ENCODE measurements around the gene ZFP36L2.

ZFP36L2 gene

DNA sequence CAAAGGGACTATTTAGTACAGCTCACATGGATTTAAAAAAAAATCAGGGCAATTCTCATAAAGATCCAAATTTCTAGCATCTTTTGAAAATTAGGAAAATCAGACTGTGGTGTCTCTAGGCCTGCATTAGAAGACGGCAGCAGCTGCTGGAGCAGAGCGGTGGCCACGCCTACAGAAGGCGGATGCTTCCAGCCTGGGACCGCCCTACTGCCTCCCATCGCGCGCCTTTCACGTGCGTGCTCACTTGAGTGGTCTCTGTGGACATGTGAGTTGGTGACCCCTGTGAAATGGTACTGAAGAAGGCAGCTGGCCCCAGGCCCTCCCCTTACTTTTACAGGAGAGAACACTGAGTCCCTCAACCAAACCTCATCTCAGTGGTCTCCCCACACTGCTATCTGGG, 15.2 kb upstream of the ZFP36L2 start:
- no peak for DNase-seq

DNA sequence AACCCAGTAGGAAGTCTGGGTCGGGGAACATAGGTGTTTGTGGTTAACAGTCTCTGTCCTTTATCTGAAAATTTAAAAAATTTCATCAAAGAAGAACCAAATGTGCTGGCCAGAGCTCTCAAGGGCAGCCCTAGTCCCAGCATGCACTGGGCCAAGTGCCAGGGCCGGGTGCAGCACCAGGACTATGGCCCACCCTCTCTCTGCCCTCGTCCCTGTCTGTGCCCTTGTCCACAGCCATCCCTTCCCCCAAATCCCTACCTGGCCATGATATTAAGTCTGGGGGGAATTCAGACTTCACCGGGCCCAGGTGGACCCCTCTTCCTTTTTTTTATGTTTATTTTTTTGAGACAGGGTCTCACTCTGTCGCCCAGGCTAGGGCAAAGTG, 14.4 kb upstream of the ZFP36L2 start:
- DNase-seq, result no peak

DNA sequence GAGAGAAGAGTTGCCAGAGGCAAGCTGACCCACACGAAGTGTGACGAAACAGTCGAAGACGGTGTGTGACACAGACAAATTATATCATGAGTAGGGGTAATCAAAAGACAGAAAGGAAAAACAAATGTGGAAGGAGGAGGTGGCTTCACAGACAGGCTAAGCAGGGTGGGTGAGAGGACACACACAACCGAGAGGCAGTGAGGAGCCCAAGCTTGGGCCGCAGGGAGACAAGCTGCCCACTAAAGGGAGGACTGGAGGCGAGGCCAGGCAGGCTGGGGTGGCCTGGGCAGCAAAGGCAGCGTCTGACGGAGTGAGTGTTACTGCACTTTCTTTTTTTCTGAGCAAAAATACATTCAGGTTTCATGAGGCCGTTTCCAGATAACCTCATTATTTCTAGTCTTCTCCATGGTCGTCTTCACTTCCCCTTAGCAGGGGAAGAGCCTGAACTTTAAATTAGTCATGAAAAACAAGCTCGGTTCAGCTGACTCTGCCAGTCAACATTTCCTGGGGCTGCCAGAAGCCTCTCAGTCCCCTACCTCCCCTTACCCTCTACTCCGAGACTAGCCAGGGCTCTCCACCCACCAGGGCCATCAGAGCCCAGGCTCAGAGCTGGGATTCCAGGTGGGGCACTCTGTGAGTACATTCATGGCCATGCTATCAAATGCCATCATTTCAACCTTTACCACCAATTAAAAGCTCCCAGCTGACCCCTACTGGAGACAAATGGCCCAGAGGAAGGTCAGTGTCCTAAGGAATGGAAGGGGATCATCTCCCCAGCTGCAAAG, 13.8 kb upstream of the ZFP36L2 start:
- no peak for DNase-seq

DNA sequence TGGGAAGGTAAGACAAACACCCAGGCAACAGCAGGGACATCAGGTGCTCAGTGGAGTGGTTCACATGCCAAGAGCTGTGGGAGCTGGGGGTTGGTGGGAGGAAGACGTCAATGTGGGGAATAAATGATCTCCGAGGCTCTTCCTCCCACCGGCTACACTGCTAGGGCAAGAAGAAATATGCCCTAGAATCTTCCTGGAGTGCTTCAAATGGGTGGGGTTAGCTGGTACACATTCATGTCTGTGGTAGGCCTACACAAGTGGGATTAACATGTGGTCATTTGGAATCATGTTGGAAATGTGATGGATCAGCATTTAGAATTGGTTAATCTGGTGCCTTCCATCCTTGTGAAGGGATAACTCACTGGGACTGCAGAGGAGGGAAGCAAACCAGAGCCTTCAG, 12.4 kb upstream of the ZFP36L2 start:
- no peak for DNase-seq

DNA sequence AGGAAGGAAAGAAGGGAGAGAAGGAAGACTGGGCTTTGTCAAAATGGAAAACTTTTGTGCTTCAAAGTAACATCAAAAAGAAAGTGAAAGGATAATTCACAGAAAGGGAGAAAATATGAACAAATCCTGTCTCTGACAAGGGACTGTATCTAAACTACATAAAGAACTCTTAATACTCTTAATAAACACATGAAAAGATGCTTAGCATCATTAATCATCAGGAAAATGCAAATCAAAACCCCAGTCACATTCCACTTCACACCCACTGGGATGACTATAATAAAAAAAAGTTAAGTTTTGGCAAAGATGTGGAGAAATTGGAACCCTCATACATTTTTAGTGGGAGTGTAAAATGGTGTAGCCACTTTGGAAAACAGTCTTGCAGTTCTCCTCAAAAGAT, 11.8 kb upstream of the ZFP36L2 start:
- no peak for DNase-seq

DNA sequence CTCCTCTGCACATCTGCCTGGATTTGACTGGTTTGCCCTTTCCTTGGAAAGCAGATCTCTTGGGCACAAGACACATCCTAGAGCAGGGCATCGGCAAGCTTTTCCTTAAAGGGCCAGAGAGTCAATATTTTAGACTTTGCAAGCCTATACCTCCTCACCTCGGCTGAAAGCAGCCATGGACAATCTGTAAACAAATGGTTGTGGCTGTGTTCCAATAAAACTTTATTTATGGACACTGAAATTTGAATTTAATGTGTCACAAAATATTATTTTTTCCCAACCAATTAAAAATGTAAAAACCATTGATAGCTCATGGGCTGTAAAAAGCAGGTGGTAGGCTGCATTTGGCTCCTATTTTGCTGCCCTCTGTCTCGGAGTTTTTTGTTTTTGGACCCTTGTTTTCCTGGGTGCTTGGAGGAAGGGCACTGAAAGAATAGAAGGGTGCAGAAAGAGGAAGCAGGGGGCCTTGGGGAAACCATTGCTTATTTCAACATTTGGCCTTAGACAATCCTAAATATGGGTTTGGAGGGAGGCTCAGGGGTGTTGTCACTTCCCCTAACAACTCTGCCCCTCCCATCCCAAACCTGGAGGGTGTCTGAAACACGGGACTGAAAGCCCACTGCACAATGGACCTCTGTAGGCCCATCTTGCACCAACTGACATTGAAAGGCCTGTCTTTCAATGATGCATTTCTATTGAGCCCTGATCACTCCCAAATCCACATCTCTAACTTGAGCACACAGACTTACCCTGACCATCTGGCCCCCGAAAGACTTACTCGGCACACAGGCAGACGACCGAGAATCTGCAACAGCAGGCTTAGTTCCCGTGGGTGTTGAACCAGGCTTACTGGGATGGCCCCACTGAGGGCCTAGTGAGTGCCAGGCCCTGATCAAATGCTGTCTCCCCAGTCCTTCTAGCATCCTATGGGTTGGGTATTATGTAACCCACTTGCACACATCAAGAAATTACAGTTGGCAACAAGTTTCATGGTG, 7.1 kb upstream of the ZFP36L2 start:
- DNase-seq, result no peak

DNA sequence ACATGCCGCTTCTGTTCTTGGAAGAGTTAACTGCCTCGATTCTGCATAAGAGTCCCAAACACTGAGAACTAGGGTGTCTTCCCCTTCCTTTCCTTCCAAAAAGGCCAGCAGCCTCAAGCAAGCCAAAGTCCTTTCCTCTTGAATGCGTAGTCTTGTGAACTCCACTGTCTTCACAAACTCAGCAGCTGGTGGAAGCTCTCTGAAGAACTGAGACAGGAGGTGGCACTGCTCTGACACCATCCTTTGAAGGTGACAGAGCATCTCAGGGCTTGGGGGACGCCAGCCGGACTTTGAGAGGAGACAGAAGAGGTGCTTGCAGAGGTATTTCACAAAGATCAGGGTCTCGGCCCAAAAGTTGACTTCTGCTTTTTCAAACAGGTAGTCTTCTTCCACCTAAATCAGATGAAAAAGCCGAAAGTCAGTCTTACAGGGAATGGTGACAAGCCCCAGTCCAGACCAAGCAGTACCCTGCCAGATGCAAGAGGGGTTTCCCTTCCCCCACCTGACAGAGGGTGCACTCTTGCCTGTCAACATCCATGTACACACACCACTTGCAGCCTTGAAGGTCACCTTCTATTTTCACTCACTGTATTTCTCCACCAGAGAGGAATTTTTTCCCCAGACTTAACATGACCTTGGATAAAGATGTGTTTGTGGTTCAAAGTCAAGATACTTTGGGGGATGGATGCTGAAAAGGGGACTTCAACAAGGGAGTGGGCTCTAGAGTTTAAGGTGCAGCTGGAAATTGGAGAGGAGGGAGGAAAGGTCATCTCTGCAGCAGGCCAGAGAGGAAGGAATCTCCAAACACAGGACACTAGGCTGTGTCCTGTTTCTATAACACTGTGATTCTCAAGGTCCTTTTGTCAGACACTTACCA, 4.8 kb upstream of the ZFP36L2 start:
- DNase-seq, result no peak

DNA sequence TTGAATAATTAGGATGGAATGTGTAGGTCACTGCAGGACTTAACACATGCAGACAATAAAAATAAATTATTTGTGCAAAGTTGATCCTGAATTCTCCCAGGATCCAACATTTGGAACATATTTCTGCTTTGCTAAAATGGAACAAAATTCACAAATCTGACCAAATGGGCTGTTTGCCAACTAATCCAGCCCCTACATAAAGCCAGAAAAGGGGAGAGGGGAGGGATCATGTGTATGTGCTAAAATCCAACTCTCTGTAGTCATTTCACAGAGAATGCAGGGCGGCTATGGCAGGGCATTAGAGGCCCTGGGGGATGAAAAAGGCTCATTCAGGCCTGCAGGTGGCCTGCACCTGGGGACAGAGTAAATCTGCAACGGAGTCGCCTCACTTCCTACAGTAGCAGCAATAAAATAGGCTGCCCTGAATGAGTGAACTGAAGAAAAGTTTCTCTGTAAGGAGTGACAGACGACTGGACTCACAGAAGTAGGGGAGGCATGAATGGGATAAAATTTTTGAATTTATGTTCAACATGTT, 4.0 kb upstream of the ZFP36L2 start:
- DNase-seq, result no peak

DNA sequence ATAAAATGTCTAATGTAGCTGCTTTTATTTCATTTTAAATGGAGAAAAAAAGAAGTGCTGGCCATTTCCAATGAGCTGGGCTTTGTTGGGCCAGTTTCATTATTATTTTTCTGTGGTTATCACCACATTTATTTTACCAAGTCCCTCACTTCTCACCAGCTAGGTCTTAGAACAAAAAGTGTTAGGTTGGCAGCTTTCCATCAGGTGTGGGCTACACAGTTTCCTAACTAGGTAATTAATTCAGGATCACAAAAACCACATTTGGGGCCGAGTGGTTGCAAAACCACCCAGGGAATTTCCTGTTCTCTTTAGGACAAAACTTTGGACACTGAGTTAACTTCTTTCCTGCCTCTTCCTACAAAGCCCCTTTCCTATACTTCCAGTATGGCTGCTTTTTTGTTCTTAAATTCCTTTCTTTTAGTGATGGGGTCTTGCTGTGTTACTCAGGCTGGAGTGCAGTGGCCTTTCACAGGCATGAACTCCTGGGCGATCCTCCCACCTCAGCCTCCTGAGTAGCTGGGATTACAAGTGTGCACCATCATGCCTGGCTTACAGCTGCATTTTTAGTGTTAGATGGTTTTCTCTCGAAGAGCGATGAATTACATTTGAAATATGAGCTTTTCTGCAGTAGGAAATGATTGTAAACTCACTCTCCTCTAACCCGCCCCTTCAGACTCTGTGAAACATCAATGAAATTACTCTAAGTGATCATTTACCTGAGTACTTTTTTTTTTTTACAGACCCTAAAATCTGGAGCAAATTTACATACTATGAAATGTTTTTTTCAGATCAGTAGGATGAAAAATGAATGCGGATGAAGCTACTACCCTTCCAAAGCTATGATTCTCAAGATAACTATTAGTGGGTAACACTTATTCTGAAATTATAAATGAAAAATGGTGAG, 2.6 kb upstream of the ZFP36L2 start:
- peak; percentile 66 for DNase-seq

DNA sequence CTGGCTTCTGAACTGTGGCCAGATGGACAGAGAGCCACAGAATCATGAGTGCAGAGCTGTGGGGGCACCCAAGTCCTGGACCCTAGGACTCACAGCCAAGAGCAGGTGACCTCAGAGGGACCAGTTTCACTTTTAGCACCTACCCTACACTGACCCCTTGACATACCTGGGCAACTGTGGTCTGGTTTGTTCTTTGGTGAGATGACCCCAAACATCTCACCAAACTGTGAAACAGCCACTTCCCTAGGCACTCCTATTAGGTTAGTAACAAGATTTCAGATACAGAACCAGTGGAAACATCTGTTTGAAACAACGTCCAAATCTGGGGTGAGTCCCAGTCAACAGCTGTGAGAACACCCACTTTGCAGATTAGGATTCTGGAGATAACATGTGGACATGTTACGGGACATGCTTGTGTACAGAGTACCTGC, 1.9 kb upstream of the ZFP36L2 start:
- no peak for DNase-seq

DNA sequence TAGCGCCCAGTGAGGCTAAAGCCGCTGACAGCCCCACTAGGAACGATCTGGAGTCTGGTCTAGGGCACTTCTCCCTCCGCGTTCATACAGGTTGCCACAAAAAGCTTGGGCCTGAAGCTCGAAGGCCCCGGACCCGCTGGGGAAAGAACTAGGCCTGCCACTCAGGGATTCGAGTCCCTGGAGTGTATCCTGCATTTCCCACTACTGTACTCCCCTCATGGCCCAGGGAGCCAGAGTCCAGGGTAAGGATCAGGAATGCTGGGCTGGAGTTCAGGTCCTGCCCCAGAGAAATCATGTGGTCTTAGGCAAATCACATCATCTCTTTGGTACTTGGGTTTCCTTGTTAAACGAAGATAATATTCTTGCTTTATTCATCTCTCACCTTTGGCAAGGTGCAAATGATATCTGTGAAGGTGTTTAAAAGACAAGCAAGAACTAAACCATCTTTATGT, 1.4 kb upstream of the ZFP36L2 start:
- no peak for DNase-seq

DNA sequence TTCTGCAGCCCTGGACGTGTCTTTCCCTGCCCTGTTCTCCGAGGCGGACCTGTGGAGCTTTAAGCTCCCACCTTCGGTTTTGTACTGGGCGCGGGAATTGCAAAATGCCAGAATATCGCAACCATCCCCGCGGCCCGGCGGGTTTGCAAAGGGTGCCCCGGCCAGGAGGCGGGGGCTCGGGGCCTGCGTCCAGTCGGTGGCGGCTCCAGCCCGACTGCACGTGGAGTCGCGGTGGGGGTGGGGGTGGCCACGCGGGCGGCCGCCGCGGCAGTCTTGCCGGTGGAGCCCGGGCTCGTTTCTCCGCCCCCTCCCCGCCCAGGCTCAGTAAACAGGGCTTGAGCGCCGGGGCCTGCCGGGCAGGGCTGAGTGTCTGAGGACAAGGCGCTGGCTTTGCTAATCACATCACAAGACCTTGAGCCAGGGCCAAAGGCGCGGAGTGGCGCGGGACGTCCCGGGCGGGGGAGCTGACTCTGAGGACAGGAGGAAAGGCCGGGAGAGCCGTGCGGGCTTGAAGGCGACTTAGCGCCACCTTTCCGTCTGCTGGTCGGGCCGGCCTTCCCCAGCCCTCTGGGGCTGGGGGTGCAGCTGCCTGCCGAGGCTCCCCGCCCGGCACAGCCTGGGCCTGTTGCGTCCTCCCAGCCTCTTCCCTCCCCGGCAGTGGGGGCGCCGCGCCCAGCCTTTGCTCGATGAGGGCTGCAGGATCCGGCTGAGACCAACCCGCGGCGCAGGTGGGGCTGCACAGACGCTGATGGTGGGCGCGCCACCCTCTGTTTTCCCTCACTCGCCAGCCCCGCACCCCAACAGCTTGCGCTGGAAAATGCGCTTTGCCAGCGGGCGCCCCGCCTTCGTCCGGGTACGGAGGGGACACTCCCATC, 786 bp upstream of the ZFP36L2 start:
- DNase-seq, result no peak

DNA sequence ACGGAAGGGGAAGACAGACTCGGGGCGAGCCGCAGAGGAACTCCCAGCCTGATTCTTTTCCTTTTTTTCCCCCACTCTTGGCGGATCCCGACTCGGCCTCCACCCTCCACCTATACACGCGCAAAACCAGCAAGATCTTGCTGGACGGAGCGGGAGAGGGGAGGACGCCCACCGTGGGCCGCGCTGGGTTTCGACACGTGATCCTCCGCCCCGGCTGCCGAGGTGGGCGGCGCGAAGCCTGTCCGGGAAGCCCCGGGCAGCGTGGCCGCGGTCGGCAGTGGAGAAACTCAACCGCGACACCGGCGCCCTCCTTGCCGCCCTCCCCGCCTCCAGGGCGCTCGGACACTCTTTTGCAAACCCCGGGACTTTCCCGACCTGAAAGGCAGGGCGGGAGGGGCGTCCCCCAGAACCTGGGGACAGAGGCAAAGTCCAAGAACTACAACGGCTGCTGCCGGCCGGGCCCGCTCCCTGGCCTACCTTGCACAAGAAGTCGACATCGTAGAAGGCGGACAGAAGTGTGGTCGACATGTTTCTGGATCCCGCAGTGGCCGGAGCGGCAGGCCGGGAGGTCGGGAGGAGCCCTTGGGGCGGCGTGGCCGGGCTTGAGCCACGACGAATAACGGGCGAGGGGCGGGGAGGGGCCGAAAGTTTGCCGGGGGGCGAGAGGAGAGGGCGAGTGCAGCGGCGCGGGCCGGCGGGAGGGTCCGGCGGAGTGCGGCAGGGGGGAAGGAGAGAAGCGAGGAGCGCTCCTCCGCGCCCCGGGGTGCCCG, 433 bp downstream of the ZFP36L2 start:
- DNase-seq, result peak; percentile 43

DNA sequence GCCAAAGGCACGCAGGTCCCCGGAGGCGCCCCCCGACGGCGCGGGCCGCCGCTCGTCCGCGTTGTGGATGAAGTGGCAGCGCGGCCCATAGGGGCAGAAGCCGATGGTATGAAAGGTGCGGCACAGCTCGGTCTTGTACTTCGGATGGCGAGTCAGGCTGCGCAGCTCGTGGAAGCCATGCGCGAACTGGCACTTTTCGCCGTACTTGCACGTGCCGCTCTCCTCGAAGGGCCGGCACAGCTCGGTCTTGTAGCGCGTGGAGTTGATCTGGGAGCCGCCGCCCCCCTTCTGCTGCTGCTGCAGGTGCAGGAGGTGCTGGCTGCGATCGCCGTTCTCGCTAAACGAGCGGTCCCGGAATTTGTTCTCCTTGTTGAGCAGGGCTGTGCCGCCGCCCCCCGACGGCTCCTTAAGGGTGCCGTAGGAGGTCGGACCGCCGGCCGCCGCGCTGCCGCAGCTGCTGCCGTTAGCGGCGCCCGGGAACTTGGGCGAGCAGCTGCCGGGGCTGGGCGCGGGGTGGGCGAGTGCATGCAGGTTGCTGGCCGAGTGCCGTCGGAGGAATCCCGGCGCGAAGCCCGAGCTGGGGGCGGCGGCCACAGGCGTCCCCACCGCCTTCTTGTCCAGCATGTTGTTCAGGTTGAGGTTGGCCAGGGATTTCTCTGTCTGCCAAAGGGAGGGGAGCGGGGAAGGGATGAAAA, 1.2 kb downstream of the ZFP36L2 start:
- DNase-seq, result peak; percentile 16

DNA sequence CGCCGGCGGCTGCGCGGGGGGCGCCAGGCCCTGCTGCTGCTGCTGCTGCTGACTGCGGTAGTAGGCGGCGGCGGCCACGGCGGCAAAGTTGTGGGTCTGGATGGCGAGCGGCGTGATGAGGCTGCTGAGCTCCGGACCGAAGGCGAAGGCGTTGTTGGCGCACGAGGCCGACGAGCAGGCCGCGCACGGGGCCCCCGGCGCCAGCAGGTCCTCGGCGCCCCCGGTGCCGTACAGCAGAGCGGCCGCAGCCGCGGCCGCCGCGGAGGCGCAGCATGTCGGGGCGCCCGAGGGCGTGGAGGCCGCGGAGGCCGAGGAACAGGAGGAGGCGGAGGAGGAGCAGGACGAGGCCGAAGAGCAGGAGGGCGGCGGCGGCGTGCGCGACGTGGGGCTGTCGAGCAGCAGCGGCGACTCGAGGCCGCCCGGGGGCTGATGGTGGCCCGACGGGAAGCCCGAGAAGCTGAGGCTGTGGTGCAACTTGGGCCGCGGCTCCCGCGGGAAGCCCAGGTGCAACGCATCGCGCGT, 1.8 kb downstream of the ZFP36L2 start:
- no peak for DNase-seq

DNA sequence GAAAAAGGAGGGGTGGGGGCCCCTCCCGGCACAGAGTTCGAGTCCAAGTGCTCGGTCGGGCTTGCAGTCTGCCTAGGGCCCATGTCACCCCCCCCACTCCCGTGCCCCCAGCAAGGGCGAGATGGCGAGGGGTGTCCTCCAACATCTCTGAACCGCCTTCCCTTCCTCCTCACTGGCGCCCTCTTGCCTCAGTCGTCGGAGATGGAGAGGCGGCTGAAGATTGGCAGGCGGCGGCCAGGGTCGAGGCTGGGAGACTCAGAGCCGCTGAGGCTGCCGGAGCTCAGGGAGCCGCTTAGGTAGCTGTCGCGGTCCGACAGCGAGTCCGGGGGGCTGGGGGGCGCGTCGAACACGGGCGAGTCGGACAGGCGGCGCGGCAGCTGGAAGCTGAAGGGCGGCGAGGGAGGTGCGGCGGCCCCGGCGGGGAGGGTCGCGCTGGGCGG, 2.3 kb downstream of the ZFP36L2 start:
- peak; percentile 16 for DNase-seq

DNA sequence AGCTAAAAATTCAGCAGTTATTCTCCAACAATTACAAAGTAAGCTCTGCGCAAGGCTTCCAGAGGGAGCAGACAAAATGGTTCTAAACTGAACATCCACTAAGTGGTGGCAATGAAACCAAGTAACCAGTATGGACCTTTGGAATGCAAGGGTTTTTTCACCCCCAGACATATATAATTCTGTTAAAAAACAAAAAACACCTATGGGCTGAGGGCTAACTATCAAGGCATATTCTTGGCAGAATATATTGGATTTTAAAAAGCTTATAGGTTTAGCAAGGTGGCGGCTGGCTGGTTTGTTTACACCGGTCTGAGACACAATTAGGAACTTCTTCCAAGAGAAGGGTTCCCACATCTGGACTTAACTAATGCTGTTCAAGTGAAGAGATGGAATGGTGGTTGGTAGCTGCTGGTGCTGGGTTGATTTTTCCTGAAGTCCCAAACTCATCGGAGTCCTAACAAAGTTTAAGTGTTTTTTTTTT, 2.8 kb downstream of the ZFP36L2 start:
- DNase-seq, result no peak

Data from kidney glomerular epithelial cell (primary cell).